GM21825 (cell line): ENCODE measurements around the gene CCL14.
"Not testable (repeated sequence)": the region's sequence is repeated elsewhere in the genome, so short reads cannot be mapped to it uniquely, and the experiment has no call there.

Experiments
- ATAC-seq: cut with Tn5 transposase; IDR thresholded peaks from one replicate; pipeline ENCODE4 v1.9.1; 2021; ENCODE audit warnings: mild to moderate bottlenecking, moderate library complexity; ENCODE audit not compliant: unreplicated experiment

Gene CCL14

GRCh38 chr17:35986643-35987042 lies at the start of gene CCL14:
Gene CCL14 (minus strand): TSS chr17:35986729. CDS start chr17:35986649, 80 bp downstream.
- no peak for ATAC-seq

GRCh38 chr17:36036235-36036634 lies 49.7 kb upstream of the CCL14 start:
- no peak for ATAC-seq

GRCh38 chr17:36034127-36034526 lies 47.6 kb upstream of the CCL14 start:
- ATAC-seq, result no peak

GRCh38 chr17:36030956-36031355 lies 44.4 kb upstream of the CCL14 start:
- ATAC-seq, result no peak

- no peak for ATAC-seq
Measured at GRCh38 chr17:36027761-36028160, 41.2 kb upstream of the CCL14 start.

- ATAC-seq, result no peak
Measured at GRCh38 chr17:36024106-36024869, 37.8 kb upstream of the CCL14 start.

GRCh38 chr17:36019423-36019822 lies 32.9 kb upstream of the CCL14 start:
- ATAC-seq, result no peak

- no peak for ATAC-seq
Measured at GRCh38 chr17:36017799-36018198, 31.3 kb upstream of the CCL14 start, which contains the start of gene CCL23. Gene CCL23 (minus strand): TSS chr17:36017972. CDS start chr17:36017897, 75 bp downstream.

GRCh38 chr17:36016555-36016954 lies 30.0 kb upstream of the CCL14 start:
- ATAC-seq, result no peak

GRCh38 chr17:36015895-36016294 lies 29.4 kb upstream of the CCL14 start:
- ATAC-seq, result not testable (repeated sequence)

GRCh38 chr17:36014946-36015345 lies 28.4 kb upstream of the CCL14 start:
- ATAC-seq, result no peak

GRCh38 chr17:36011201-36011600 lies 24.7 kb upstream of the CCL14 start:
- no peak for ATAC-seq

GRCh38 chr17:36008998-36009665 lies 22.6 kb upstream of the CCL14 start:
- no peak for ATAC-seq

- no peak for ATAC-seq
Measured at GRCh38 chr17:36004594-36005108, 18.1 kb upstream of the CCL14 start.

GRCh38 chr17:36002631-36003030 lies 16.1 kb upstream of the CCL14 start:
- ATAC-seq, result no peak

GRCh38 chr17:36001862-36002603 lies 15.5 kb upstream of the CCL14 start:
- ATAC-seq, result no peak

- ATAC-seq, result no peak
Measured at GRCh38 chr17:36001110-36001771, 14.7 kb upstream of the CCL14 start, which contains the start of gene CCL15. Gene CCL15 (minus strand): TSS chr17:36001553. CDS start chr17:36001492, 61 bp downstream.

GRCh38 chr17:36000732-36001109 lies 14.2 kb upstream of the CCL14 start:
- ATAC-seq, result no peak

GRCh38 chr17:35998756-35999155 lies 12.2 kb upstream of the CCL14 start:
- no peak for ATAC-seq

- ATAC-seq, result no peak
Measured at GRCh38 chr17:35998018-35998545, 11.6 kb upstream of the CCL14 start.
